ENCODE data around the gene AMMECR1L. TPM values are rescaled to one million over a fixed set of nuclear protein-coding genes. Genes with fewer than 3 reads are reported as not detected.

Gene AMMECR1L
- total and polyA plus RNA-seq, 2 experiments from 2014 or later, result 7.8 to 17.7 TPM

- Histone ChIP-seq H3K4me3 (no peak overlapping the region), H3K27ac (ENCODE audit: low read depth) (no peak overlapping the region), H2AFZ (no peak overlapping the region), H3K4me1 (ENCODE audit: insufficient read depth) (no peaks in the 10 kb centered on the region), H3K79me2 (replicated peaks; ENCODE audit: insufficient read depth) (peaks cover 25% of the 10 kb centered on the region), H3K9me2 (ENCODE audit: insufficient read depth) (no peaks in the 10 kb centered on the region), H3F3A (replicated peaks; ENCODE audit: low read depth) (peaks cover 6% of the 10 kb centered on the region; the same call in 1 of the 2 replicates), H3K27me3 (ENCODE audit: insufficient read depth) (no peaks in the 10 kb centered on the region), H4K20me1 (replicated peaks; ENCODE audit: insufficient read depth) (peaks cover 35% of the 10 kb centered on the region), H3K36me3 (ENCODE audit: insufficient read depth) (peaks cover 54% of the 10 kb centered on the region), H3K4me2 (no peak overlapping the region)
- no peak overlapping the region for H3K27ac Mint-ChIP-seq
- no peaks in the 10 kb centered on the region for H3K4me1 Mint-ChIP-seq
- DNase-seq (ENCODE audit: low spot score), result no peak
- ATAC-seq, result no peak
- peaks cover 3% of the 10 kb centered on the region for H3K27me3 Mint-ChIP-seq (ENCODE audit: insufficient read depth, low read depth, poor library complexity)
- H3K9me3 Mint-ChIP-seq, result no peaks in the 10 kb centered on the region
- no peak overlapping the region for H3K4me3 Mint-ChIP-seq
- H3K36me3 Mint-ChIP-seq (ENCODE audit: low read depth), result peaks cover 84% of the 10 kb centered on the region
- no peak for TF ChIP-seq EZH2phosphoT487 (IDR thresholded peaks at IDR 0.05; ENCODE audit: unreplicated experiment)
- no peak for TF ChIP-seq REST (IDR thresholded peaks at IDR 0.05; ENCODE audit: unreplicated experiment)
- TF ChIP-seq STAT1 (IDR thresholded peaks at IDR 0.05; ENCODE audit: unreplicated experiment), result no peak
- TF ChIP-seq CTCF (conservative IDR thresholded peaks at IDR 0.05; ENCODE audit: low read depth in 2 of 2), result no peak
- no peak for TF ChIP-seq NANOG (IDR thresholded peaks at IDR 0.05; ENCODE audit: borderline replicate concordance)
- TF ChIP-seq ZNF331 (CRISPR knock-in tag; IDR thresholded peaks at IDR 0.05; ENCODE audit: low read depth), result no peak
- TF ChIP-seq ZNF114 (CRISPR knock-in tag; IDR thresholded peaks at IDR 0.05), result no peak
- no peak for TF ChIP-seq CREB1 (CRISPR knock-in tag; IDR thresholded peaks at IDR 0.05; ENCODE audit: low read depth)
- TF ChIP-seq ETS1 (IDR thresholded peaks at IDR 0.05), result no peak
- no peak for TF ChIP-seq EZH2 (IDR thresholded peaks at IDR 0.05; ENCODE audit: low read depth, unreplicated experiment)
- TF ChIP-seq POLR2AphosphoS5 (IDR thresholded peaks at IDR 0.05; ENCODE audit: low read depth), result no peak
- TF ChIP-seq JUNB (IDR thresholded peaks at IDR 0.05; ENCODE audit: unreplicated experiment), result no peak
- no peak for TF ChIP-seq ZNF462 (CRISPR knock-in tag; IDR thresholded peaks at IDR 0.05)
Measured at GRCh38 chr2:127847931-127848330, 37.8 kb downstream of the AMMECR1L start.
